ENCODE results near the gene ACTL7A.

ACTL7A gene

GRCh38 chr9:108861997-108862396 lies at the start of gene ACTL7A:
Gene ACTL7A (plus strand): TSS chr9:108862266. CDS start chr9:108862323, 57 bp downstream.
- Histone ChIP-seq H3K4me3 (ENCODE audit: low read length) (no peak within 1 kb of the TSS), H3K27me3 (ENCODE audit: control insufficient read depth, insufficient read depth, low read length) (no peaks in the 10 kb centered on the region), H3K27ac (ENCODE audit: low read length) (no peak within 1 kb of the TSS), H3K9me3 (ENCODE audit: control insufficient read depth, insufficient read depth, low read length) (no peaks in the 10 kb centered on the region), H3K36me3 (ENCODE audit: control insufficient read depth, insufficient read depth, low read length) (no peaks in the 10 kb centered on the region), H3K4me1 (ENCODE audit: control insufficient read depth, insufficient read depth, low read length) (no peaks in the 10 kb centered on the region)
- DNase-seq (ENCODE audit: low read depth, low spot score), result no peak
- WGBS (ENCODE audit: insufficient coverage, insufficient read length), result no CpG with 5 or more reads among the region's 3 CpGs

DNA sequence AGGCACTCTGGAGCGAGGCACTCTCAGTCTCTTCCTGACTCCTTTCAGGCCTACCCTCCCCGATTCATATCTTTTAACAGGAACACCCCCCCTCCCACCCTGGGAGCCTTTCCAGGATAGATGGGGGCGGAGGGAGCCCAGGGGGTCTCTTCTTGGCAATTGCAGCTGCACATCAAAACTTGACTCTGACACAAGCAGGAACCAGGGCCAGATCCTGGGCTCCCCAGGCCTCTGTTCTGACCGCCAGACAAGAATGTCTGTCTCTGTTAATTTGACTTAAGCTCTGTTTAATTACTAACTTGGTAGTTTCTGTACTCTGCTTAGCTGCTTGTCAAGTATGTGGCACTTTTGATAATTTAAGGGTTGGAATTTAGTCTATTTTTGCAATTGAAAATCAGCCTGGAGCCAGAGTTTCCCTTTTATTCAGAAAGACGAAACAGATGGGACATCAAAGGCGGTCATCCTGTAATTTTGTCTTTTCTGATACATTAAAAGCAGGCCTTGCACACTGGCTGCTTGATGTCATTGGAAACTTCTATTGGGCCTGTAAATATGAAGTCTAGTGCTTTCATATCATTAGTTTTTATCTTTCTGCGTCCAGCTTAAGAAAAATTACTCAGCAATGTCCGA lies 49.6 kb upstream of the ACTL7A start:
- no peak overlapping the region for H3K4me3 ChIP-seq (ENCODE audit: low read length)
- no peak overlapping the region for H3K27ac ChIP-seq (ENCODE audit: low read length)
- H3K9me3 ChIP-seq (ENCODE audit: control insufficient read depth, insufficient read depth, low read length), result no peaks in the 10 kb centered on the region
- no CpG with 5 or more reads among the region's 8 CpGs for WGBS (ENCODE audit: insufficient coverage, insufficient read length)
- H3K27me3 ChIP-seq (ENCODE audit: control insufficient read depth, insufficient read depth, low read length), result no peaks in the 10 kb centered on the region
- no peaks in the 10 kb centered on the region for H3K36me3 ChIP-seq (ENCODE audit: control insufficient read depth, insufficient read depth, low read length)
- no peaks in the 10 kb centered on the region for H3K4me1 ChIP-seq (ENCODE audit: control insufficient read depth, insufficient read depth, low read length)
- no peak for DNase-seq (ENCODE audit: low read depth, low spot score)

DNA sequence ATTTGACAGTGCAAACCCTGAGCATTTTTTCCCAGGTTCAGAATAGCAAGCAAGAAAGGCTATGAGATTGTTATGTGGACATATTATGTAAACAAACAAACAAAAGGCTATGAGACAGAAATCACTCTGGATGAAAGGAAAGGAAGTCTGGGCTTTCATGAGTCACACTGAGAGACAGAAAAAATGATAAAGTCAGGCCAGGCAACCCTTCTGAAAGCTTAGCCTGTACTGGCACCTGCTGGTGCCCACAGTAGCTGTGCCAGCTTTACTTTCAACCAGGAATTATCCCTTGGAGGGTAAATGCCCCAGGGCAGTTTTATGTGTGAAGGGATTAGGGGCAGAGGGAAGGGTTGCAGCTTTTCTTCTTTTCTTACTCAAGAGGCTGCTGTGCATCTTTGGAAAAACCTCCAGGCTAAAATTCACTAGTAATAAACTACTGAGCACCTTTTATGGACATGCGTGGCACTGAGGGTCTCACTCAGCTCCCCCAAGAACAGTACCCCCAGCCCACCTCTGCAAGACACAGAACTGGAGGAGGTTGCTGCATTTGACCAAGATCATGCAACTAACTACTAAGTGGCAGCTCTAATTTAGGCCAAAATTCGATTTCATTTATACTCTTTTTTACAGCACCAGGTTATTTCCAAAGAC lies 48.0 kb upstream of the ACTL7A start:
- Histone ChIP-seq H3K9me3 (ENCODE audit: control insufficient read depth, insufficient read depth, low read length) (no peaks in the 10 kb centered on the region), H3K27ac (ENCODE audit: low read length) (no peak overlapping the region), H3K4me3 (ENCODE audit: low read length) (no peak overlapping the region), H3K27me3 (ENCODE audit: control insufficient read depth, insufficient read depth, low read length) (no peaks in the 10 kb centered on the region), H3K4me1 (ENCODE audit: control insufficient read depth, insufficient read depth, low read length) (no peaks in the 10 kb centered on the region), H3K36me3 (ENCODE audit: control insufficient read depth, insufficient read depth, low read length) (no peaks in the 10 kb centered on the region)
- no CpG with 5 or more reads among the region's 2 CpGs for WGBS (ENCODE audit: insufficient coverage, insufficient read length)
- DNase-seq (ENCODE audit: low read depth, low spot score), result no peak

GRCh38 chr9:108815156-108815555 lies 46.9 kb upstream of the ACTL7A start:
- H3K27me3 ChIP-seq (ENCODE audit: control insufficient read depth, insufficient read depth, low read length), result no peaks in the 10 kb centered on the region
- H3K4me3 ChIP-seq (ENCODE audit: low read length), result no peak overlapping the region
- DNase-seq (ENCODE audit: low read depth, low spot score), result no peak
- WGBS (ENCODE audit: insufficient coverage, insufficient read length), result no CpG with 5 or more reads among the region's 3 CpGs
- H3K36me3 ChIP-seq (ENCODE audit: control insufficient read depth, insufficient read depth, low read length), result no peaks in the 10 kb centered on the region
- no peaks in the 10 kb centered on the region for H3K9me3 ChIP-seq (ENCODE audit: control insufficient read depth, insufficient read depth, low read length)
- no peak overlapping the region for H3K27ac ChIP-seq (ENCODE audit: low read length)
- no peaks in the 10 kb centered on the region for H3K4me1 ChIP-seq (ENCODE audit: control insufficient read depth, insufficient read depth, low read length)

- H3K4me3 ChIP-seq (ENCODE audit: low read length), result no peak overlapping the region
- H3K36me3 ChIP-seq (ENCODE audit: control insufficient read depth, insufficient read depth, low read length), result no peaks in the 10 kb centered on the region
- no peaks in the 10 kb centered on the region for H3K4me1 ChIP-seq (ENCODE audit: control insufficient read depth, insufficient read depth, low read length)
- WGBS (ENCODE audit: insufficient coverage, insufficient read length), result no CpG with 5 or more reads among the region's 10 CpGs
- DNase-seq (ENCODE audit: low read depth, low spot score), result no peak
- H3K27ac ChIP-seq (ENCODE audit: low read length), result no peak overlapping the region
- no peaks in the 10 kb centered on the region for H3K9me3 ChIP-seq (ENCODE audit: control insufficient read depth, insufficient read depth, low read length)
- H3K27me3 ChIP-seq (ENCODE audit: control insufficient read depth, insufficient read depth, low read length), result no peaks in the 10 kb centered on the region
Measured at GRCh38 chr9:108816037-108816436, 46.0 kb upstream of the ACTL7A start.

GRCh38 chr9:108823829-108824228 lies 38.2 kb upstream of the ACTL7A start:
- Histone ChIP-seq H3K4me1 (ENCODE audit: control insufficient read depth, insufficient read depth, low read length) (no peaks in the 10 kb centered on the region), H3K4me3 (ENCODE audit: low read length) (no peak overlapping the region), H3K36me3 (ENCODE audit: control insufficient read depth, insufficient read depth, low read length) (no peaks in the 10 kb centered on the region), H3K27me3 (ENCODE audit: control insufficient read depth, insufficient read depth, low read length) (peaks cover 1% of the 10 kb centered on the region; the same call in 1 of the 2 replicates), H3K27ac (ENCODE audit: low read length) (no peak overlapping the region), H3K9me3 (ENCODE audit: control insufficient read depth, insufficient read depth, low read length) (peaks cover 3% of the 10 kb centered on the region; the same call in 1 of the 2 replicates)
- no peak for DNase-seq (ENCODE audit: low read depth, low spot score)
- WGBS (ENCODE audit: insufficient coverage, insufficient read length), result no CpG with 5 or more reads among the region's 3 CpGs

DNA sequence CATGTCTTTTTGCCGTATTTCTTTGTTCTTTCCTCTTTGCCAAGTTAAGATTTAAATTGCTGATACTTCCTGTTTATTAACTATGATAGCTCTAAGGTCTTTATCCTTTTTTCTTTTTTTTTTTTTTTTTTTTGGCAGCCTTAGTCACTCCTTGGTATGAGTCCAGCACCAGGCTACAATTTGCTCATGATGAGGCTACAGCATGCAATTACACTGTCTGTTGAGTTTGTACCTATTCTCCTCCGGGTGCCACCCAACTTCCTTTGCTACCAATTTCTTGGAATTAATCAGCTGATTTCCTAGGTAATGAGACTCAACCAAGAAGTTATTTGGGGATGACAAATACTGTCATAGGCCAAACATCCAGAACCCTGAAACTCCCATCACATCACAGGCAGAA lies 31.8 kb upstream of the ACTL7A start:
- Histone ChIP-seq H3K9me3 (ENCODE audit: control insufficient read depth, insufficient read depth, low read length) (no peaks in the 10 kb centered on the region), H3K27ac (ENCODE audit: low read length) (no peak overlapping the region), H3K36me3 (ENCODE audit: control insufficient read depth, insufficient read depth, low read length) (no peaks in the 10 kb centered on the region), H3K27me3 (ENCODE audit: control insufficient read depth, insufficient read depth, low read length) (no peaks in the 10 kb centered on the region), H3K4me3 (ENCODE audit: low read length) (no peak overlapping the region), H3K4me1 (ENCODE audit: control insufficient read depth, insufficient read depth, low read length) (no peaks in the 10 kb centered on the region)
- DNase-seq (ENCODE audit: low read depth, low spot score), result no peak
- WGBS (ENCODE audit: insufficient coverage, insufficient read length), result no CpG with 5 or more reads among the region's 2 CpGs

DNA sequence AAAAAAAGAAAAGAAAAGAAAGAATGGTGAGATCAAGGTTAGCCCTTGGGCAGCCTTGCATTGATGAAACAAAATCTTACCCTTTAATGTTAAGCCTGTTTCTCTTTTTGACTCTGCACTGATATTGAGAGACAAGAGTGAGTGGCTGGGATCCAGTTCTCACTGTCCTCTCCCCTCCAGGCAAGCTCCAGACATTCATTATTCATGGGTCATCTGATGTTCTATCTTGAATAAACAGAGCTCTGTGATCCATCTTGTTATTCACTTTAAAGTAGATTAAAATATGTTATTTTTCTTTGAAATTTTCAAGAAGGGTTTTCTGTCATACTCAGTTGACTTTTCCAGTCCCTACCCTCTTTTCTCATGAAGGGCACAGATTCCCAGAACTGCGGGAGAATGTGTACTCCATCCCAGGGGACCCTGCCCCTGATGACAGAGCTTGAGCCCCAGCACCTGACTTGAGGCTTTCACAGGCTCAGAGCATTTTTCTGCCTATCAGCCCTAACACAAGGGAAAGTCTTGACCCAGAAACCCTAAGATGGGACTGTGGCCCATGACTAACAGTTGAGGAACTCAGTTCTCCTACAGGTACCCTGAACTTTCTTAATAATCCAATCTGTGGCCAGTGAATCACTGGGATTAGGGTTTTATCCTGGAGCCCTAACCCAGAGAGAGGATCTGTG lies 30.4 kb upstream of the ACTL7A start:
- Histone ChIP-seq H3K4me3 (ENCODE audit: low read length) (no peak overlapping the region), H3K27ac (ENCODE audit: low read length) (no peak overlapping the region), H3K27me3 (ENCODE audit: control insufficient read depth, insufficient read depth, low read length) (no peaks in the 10 kb centered on the region), H3K4me1 (ENCODE audit: control insufficient read depth, insufficient read depth, low read length) (peaks cover 2% of the 10 kb centered on the region), H3K36me3 (ENCODE audit: control insufficient read depth, insufficient read depth, low read length) (no peaks in the 10 kb centered on the region), H3K9me3 (ENCODE audit: control insufficient read depth, insufficient read depth, low read length) (no peaks in the 10 kb centered on the region)
- no peak for DNase-seq (ENCODE audit: low read depth, low spot score)
- WGBS (ENCODE audit: insufficient coverage, insufficient read length), result no CpG with 5 or more reads among the region's 1 CpG

DNA sequence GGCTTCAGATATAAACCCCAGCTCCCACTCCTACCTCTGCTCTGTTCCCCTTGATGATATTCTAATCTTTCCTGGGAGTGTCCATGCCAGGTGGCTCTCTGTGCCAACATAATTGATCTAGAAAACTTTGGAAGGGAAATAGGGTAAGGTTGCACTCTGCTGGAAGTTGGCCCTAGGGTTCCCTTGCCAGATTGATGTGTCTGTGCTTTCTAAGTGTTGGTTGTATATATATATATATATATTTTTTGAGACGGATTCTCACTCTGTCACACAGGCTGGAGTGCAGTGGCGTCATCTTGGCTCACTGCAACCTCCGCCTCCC lies 29.9 kb upstream of the ACTL7A start:
- H3K27ac ChIP-seq (ENCODE audit: low read length), result no peak overlapping the region
- no peaks in the 10 kb centered on the region for H3K27me3 ChIP-seq (ENCODE audit: control insufficient read depth, insufficient read depth, low read length)
- peaks cover 2% of the 10 kb centered on the region for H3K4me1 ChIP-seq (ENCODE audit: control insufficient read depth, insufficient read depth, low read length)
- no peaks in the 10 kb centered on the region for H3K9me3 ChIP-seq (ENCODE audit: control insufficient read depth, insufficient read depth, low read length)
- no CpG with 5 or more reads among the region's 3 CpGs for WGBS (ENCODE audit: insufficient coverage, insufficient read length)
- no peaks in the 10 kb centered on the region for H3K36me3 ChIP-seq (ENCODE audit: control insufficient read depth, insufficient read depth, low read length)
- no peak overlapping the region for H3K4me3 ChIP-seq (ENCODE audit: low read length)
- DNase-seq (ENCODE audit: low read depth, low spot score), result no peak

- Histone ChIP-seq H3K27me3 (ENCODE audit: control insufficient read depth, insufficient read depth, low read length) (no peaks in the 10 kb centered on the region), H3K36me3 (ENCODE audit: control insufficient read depth, insufficient read depth, low read length) (no peaks in the 10 kb centered on the region), H3K4me3 (ENCODE audit: low read length) (no peak overlapping the region), H3K9me3 (ENCODE audit: control insufficient read depth, insufficient read depth, low read length) (no peaks in the 10 kb centered on the region), H3K4me1 (ENCODE audit: control insufficient read depth, insufficient read depth, low read length) (peaks cover 2% of the 10 kb centered on the region), H3K27ac (ENCODE audit: low read length) (no peak overlapping the region)
- no peak for DNase-seq (ENCODE audit: low read depth, low spot score)
- WGBS (ENCODE audit: insufficient coverage, insufficient read length), result no CpG with 5 or more reads among the region's 4 CpGs
Measured at GRCh38 chr9:108834959-108835665, 27.0 kb upstream of the ACTL7A start.

Data from iPS DF 6.9 (cell line).